SKM-1 (cell line): ENCODE data around the gene SMTN.
"Not testable (repeated sequence)": the region's sequence is repeated elsewhere in the genome, so short reads cannot be mapped to it uniquely, and the experiment has no call there.

Experiments used
- DNase-seq: peaks from one replicate; lab custom pipeline; 2025; ENCODE audit not compliant: unreplicated experiment; lab: John Stamatoyannopoulos, UW

SMTN gene

GRCh38 chr22:31103111-31103510, 22.0 kb downstream of the SMTN start:
- DNase-seq: no peak

DNA sequence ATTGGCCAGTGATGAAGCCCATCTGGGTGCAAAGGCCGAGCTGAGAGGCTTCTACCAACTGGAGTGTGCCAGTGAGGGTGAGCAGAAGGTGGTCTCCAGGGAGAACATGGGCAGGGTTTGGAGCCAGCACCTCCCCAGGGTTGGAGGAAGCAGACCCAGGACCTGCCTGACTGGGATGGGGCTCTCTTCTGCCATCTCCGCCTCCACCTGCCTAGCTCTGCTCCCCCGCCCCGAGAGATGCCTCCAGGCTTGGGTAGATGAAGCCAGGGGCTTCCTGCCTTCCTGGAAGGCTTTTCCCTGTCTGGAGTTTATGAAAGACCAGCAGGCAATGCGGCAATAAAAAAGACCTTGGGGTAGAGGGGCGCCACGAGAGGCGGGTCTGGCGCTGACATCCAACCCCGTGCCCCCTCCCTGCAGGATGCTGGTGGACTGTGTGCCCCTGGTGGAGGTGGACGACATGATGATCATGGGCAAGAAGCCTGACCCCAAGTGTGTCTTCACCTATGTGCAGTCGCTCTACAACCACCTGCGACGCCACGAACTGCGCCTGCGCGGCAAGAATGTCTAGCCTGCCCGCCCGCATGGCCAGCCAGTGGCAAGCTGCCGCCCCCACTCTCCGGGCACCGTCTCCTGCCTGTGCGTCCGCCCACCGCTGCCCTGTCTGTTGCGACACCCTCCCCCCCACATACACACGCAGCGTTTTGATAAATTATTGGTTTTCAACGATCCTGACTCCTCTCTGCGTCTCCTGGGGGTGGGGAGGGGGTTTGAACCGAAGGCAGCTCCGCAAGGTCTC, 23.0 kb downstream of the SMTN start:
- no peak for DNase-seq

DNA sequence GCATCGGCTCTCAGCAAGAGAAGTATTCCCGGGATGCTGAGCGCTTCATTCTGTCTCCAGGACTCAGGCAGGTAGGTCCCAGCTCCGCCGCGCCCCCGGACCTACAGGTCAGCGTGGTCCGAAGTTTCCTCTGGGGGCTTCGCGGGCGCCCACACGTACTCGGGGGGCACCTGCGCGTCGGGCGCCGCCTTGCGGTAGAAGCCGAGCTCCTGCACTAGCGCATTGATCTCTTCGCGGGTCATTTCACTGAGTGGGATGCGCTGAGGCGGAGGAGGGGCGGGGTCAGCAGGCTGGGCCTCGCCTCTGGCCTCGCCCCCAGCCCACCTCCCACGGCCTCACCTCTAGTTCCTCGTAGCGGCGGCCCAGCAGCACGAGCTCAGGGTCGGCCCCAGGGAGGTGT, 23.8 kb downstream of the SMTN start:
- no peak for DNase-seq

DNA sequence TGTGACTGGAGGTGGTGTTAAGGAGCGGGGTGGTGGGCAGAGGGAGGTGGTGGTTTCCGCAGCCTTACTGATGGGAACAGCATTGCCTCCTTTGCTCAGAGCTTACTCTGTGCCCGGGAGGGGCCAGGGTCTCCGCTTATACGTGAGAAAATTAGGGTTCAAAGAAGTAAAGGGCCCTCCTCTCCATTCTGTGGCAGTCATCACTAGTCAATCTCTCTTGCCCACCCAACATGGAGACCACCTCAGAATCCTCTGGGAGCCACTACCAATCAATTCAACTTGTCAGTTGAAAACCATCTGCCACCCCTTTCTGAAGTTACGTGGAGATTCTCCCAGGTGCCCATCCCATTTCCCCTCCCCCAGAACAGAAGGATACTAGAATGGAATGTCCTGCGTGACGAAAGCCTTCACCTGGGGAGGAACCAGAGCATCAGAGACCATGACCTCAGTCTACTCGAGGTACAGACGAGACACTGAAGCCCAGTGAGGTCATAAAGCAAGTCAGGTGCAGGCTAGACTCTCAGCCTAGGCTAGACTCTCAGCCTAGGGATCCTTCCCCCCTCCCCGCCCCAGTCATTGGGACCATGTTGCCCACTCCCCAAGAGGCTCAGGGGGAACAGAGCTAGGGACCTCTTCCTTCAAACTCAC, 24.3 kb downstream of the SMTN start:
- no peak for DNase-seq

DNA sequence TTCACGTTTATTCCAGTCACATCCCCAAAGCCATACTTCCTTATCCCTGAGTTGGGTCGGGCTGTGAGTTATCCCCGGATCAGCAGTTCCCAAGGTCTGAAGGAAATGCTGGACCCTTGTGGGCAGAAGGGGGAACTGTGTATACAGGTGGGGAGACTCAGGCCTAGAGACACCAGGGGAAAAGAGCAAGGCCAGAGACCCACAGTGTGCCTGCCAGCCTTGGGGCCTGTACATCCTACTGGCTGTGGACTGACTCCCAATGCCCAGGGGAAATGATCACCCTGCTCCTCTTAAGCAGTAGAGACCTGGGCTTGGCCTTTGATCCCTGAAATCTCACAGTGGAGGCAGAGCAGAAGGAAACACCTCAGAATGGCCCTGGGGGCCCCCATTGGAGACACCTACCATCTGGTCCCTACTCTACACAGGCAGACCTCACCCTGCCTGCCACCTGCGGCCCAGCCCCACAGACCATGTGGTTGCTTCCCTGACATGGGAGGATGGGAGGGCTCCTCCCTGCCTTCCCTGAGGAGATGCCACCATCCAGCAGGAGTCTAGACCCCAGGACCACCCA, 25.0 kb downstream of the SMTN start:
- no peak for DNase-seq

GRCh38 chr22:31106731-31107177, 25.6 kb downstream of the SMTN start:
- no peak for DNase-seq

GRCh38 chr22:31107178-31107893, 26.2 kb downstream of the SMTN start, which contains the start of gene SELENOM:
Gene SELENOM, minus strand, starts transcription at chr22:31107568. Its CDS starts 63 bp downstream, at chr22:31107505.
- peak; percentile 95 for DNase-seq

DNA sequence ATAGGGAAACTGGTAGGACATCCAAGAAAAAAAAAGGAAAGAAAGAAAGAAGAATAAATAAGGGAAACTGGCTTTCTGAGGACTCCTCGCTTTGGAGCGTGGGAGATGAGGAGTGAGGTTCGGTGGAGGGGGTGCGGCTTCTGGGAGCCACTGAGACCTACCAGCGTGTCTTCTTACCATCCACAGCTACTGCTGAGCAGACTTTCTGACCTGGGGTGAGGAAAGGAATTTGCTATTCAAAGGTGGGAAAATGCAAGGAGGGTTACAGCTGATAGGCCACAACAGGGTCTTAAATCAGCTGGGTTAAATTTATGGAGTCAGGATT, 26.7 kb downstream of the SMTN start:
- no peak for DNase-seq

GRCh38 chr22:31112547-31113091, 31.5 kb downstream of the SMTN start:
- not testable (repeated sequence) for DNase-seq

- no peak for DNase-seq
Observed at GRCh38 chr22:31118046-31118820, 37.1 kb downstream of the SMTN start.

DNA sequence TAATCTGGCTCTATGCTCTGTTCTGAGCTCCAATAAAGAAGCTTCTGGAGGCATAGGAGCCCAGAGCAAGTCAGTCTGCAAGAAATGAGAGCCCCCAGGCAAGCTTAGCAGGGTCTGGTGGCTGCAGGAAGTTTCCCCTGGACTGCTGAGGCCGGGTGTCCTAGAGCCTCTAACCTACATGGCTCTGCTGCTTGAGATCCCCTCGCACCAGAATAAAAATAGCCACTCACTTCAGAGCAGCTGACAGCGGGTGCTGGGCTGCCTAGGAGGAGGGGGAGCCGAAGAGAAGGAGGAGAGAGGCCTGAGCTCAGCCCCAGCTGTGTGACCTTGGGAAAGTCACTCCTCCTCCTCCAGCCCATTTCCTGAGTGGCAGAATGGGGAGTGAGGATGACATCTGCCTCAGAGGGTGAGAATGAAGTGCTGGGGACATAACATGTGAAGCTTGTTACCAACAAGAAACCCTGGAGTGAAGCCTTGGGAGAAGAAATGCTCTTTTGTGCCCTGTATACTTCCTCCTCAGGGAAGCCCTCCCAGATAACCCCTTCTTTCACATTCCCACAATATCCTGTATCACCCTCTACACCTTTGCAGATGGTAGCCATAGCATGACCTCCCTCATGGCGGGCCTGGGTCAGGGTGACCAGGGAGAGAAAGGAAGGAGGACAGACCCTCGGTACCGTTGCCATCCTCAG, 38.1 kb downstream of the SMTN start:
- no peak for DNase-seq

DNA sequence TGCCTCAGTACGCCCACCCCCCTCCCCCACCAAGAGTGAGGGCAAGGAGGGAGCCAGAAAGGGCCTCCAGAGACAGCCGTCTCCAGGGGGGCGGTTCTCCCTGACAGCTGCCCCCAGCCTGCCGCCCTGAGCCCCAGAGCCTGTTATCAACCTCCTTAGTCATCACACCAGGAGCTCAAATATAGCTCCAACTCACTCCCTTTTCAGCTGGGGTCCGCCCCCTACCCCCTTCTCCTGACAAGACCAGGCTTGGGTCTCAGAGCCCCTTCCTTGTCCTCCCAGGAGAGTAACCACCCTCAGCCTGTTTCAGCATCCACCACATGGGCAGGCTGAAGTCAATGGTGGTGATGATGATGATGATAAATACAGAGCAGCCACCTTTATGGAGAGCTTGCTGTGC, 39.1 kb downstream of the SMTN start:
- no peak for DNase-seq

- no peak for DNase-seq
Observed at GRCh38 chr22:31120642-31121041, 39.5 kb downstream of the SMTN start.

GRCh38 chr22:31121403-31121802, 40.3 kb downstream of the SMTN start:
- no peak for DNase-seq

DNA sequence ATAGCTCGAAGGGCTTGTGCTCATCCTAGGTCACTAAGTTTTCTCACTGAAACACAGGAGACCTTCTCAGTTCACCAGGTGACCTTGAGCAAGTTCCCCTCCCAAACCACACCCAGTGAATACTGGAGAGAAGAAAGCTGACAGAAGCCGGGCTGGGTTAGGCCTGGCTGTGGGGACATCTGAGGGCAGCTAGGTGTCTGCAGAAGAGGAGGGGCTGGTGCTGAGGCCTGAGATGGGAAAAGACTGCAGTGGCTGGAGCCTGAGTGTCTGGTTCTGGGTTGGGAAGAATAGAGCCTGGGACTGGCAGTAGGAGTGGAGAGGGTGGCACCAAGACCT, 41.0 kb downstream of the SMTN start:
- DNase-seq: no peak

- DNase-seq: no peak
Observed at GRCh38 chr22:31122532-31123291, 41.6 kb downstream of the SMTN start, which contains the start of gene INPP5J. Gene INPP5J, plus strand, starts transcription at chr22:31122966. Its CDS starts 49 bp downstream, at chr22:31123015.

GRCh38 chr22:31123292-31123602, 42.1 kb downstream of the SMTN start:
- no peak for DNase-seq

DNA sequence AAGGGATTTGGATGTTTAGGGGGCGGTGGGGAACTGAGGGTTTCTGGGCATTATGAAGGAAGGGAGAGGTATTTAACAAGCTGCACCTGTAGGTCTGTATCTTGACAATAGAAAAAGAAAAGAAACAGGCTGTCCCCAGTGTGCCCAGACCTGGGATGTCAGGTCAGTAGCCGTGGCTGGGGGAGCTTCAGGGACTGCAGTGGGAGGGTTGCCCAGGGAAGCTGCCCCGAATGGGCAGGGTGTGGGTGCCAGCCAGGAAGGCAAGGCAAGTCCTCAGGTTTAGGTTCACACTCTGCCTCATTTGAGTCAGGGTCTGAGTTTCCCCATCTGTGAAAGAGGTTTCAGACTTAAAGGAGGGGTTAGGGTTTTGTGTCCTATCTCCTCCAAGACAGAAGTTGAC, 43.2 kb downstream of the SMTN start:
- DNase-seq: no peak

- DNase-seq: no peak
Observed at GRCh38 chr22:31124811-31125465, 43.8 kb downstream of the SMTN start.
